DMS 273 (cell line): ENCODE results near the gene SEMA4G.
A peak's percentile ranks its signal among the peaks of the same experiment; 100 is the strongest.
"Not testable (repeated sequence)": the region's sequence is repeated elsewhere in the genome, so short reads cannot be mapped to it uniquely, and the experiment has no call there.

Experiments used
- DNase-seq: peaks from one replicate; lab custom pipeline; 2025; ENCODE audit not compliant: unreplicated experiment; lab: John Stamatoyannopoulos, UW

The SEMA4G gene

DNA sequence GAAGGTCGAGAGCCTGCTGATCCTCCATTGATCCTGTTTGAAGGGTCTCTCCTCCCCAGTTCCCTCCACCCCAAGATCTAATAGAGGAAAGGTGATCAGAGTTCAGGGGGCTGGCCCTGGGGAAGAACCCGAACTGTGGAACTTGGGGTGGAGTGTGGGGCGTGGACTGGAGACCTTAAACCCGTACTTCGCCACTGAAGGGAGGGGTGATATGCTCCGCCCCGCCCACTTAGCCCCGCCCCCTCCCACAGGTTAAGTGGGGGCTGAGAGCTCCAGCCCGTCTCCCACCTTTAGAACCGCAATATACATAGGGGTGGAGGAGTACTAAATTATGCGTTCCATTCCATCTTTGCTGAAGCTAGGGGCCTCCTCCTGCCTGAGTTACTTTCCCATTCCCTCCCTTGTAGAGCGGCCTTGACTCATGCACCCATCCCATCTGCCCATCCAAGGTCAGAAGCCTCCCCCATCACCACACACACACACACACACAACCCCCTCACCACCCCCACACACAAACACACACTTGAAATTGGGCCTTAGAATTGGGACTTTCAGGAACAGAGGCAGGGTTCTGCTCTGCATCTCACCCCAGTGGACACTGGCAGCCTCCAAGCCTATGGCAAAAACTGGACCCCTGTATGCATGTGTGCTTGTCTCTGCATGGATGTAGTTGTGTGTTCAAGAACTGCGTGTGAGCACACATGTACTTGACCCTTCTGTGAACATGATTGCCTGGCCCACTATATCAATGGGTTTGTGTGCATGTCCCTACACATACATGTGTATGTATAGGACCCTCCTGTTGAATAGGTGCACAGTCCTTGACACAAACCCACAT lies 991 bp downstream of the SEMA4G start:
- no peak for DNase-seq

DNA sequence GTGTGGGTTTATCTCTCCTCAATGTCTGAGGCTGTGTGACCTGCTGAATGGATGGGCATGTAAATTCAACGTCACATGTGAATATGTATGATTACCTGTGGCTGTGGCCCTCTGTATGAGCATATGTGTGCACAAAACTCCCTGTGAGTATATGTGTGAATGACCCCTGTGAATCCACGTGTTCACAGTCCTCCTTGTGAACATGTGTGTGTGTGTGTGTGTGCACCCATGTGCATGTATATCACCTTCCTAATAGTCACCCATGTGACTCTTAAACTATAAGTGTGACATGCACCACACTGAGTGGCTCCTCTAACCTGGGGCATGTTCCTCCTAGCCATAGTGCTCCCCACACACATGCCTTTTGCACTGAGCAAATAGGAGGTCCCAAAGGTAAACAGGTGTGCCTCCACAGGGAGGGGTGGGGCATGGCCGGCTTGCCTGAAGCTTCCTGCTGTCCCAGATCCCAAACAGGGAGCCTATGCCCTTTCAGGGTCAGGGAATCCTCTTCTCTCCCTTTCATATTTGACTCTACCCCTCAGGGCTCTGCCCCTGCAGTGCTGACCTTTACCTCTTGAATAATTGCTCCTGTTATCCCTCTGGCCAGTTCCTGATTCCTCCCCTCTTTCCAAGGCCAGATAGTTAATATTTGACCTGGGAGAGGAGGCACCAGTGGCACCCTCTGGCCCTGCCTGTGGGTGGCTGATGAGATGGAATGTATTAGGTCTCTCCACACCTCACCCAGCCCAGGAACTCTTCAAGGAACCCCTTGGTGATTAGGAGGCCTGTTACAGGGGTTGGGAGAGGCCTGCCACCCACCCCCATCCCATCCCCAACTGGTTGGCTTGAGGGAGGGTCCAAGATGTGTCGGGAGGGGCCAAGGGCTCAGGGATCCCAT lies 1.9 kb downstream of the SEMA4G start:
- no peak for DNase-seq

DNA sequence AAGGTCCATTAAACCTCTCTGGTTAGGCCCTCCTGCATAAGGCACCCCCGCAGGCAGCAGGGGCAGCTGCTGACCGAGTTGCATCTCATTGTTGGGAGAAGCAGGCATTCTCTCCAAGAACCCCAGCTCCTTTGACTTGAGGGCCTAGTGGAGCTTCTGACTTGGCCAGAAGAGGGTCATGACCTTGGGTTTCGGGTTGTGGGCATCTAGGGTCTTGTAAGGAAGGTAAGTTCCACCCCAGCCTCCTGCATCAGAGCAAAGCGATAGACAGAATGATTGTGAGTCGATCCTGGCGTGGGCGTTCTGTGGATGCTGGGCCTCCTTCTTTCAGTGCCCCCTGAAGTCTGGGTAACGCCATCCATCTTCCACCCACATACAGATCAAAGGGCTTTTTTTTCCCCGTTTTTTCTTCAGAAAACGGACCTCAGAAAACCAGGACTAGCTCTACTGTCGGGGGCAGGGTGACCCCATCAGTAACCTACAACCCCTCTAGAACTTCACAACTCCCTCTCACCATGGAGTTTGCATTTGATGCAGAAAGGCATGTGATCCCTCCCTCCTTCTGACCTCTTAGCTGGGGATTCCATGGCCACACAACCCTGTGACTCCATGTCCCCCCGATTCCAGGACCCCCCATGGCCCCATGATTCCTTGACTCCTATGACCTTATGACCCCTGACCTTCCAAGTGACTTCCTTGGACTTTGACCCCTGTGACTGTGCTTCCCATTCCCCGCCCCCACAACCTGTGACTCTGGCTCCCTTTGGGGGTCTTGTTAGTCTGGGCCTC lies 3.0 kb downstream of the SEMA4G start:
- DNase-seq: no peak

DNA sequence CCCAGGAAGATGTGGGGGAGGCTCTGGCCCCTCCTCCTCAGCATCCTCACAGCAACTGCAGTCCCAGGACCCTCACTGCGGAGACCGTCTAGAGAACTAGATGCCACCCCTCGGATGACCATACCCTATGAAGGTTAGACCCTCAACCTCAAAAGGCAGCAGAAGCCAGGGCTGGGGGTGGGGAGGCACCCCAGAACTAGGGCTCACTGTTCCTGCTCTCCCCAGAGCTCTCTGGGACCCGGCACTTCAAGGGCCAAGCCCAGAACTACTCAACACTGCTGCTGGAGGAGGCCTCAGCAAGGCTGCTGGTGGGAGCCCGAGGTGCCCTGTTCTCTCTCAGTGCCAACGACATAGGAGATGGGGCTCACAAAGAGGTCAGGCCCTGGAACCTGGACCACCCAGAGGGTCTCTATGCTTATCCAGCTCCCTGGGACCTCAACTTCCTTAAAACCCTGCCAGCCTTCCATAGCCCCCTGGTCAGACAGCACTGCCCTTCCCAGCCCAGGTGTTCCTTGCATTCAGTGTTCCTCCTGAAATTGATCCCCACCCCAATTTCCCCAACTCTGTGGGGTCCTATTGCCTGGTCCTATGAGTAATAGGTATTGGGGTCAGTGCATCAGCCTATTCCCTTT lies 3.7 kb downstream of the SEMA4G start:
- no peak for DNase-seq

DNA sequence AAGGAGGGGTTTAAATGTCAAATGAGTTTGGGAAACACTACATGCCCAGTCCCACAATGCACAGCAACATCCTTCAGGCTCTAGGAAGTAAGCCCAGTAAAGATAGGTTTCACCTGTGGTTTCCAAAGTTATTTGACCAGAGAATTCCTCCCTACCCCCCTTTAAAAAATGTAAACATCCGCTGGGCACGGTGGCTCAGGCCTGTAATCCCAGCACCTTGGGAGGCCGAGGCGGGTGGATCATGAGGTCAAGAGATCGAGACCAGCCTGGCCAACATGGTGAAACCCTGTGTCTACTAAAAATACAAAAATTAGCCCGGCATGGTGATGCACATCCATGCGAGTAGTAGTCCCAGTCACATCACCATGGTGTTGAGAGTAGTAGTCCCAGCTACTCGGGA lies 6.1 kb downstream of the SEMA4G start:
- not testable (repeated sequence) for DNase-seq

DNA sequence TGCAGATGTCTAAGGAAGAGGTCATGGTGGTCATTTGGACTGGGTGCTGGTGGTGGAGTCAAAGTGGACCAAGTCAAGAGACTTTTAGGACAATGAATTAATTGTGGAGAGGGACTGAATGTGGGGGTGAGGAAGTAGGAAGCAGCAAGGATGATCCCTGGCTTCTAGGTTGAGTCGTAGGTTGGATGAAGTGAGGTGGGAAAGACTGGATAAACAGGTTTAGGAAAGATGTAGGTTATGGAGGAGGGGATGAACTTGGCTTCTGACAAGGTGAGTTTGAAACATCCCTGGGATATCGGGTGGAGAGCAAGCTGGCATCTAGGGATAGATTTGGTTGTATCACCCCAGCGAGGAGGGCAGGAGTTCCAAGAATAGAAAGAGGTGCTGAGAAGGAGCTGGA lies 7.6 kb downstream of the SEMA4G start:
- no peak for DNase-seq

DNA sequence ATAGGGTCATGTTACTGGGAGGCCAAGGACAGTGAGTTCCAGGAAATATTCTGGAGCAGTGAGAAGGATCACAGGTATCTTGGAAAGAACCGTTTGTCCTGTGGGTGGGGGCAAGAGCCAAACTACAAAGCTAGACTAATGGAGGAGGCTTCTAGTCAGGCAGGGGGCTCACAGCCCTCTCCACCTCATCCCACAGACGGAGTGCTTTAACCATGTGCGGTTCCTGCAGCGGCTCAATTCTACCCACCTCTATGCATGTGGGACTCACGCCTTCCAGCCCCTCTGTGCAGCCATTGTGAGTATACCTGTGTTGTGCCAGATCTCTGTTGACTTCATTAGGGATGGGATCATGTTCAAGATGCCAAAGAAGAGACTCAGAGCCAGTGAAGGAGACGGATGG lies 8.1 kb downstream of the SEMA4G start:
- DNase-seq: no peak

DNA sequence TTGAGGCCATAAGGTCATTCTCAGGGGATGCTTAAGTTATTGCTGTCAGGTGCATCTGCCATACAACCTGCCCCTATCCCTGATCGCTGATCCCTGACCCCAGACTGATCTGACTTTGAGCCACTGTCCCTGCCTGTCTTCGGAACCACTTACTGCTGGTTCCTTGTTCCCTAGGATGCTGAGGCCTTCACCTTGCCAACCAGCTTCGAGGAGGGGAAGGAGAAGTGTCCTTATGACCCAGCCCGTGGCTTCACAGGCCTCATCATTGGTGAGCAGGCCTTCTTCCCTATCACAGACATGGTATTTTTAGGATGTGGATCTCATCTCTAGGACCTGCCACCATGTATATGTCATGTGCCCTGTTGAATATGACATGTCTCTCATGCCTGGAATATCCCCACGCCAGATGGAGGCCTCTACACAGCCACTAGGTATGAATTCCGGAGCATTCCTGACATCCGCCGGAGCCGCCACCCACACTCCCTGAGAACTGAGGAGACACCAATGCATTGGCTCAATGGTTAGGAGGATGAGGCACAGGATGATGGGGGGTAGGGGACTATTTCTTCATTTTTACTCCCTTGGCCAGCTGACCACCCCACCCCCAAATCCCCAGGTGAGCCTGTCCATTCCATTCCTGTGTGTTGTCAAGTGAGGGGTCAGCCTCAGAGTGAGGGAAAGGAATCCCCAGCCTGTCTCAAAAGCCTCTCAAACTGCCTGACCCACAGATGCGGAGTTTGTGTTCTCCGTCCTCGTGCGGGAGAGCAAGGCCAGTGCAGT lies 9.0 kb downstream of the SEMA4G start:
- DNase-seq: no peak

DNA sequence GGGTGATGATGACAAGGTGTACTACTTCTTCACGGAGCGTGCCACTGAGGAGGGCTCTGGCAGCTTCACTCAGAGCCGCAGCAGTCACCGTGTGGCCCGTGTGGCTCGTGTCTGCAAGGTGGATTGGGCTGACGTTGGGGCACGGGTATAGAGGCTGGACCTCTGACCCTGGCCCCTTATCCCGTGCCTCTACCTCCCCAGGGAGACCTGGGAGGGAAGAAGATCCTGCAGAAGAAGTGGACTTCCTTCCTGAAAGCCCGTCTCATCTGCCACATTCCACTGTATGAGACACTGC lies 9.5 kb downstream of the SEMA4G start:
- DNase-seq: no peak

DNA sequence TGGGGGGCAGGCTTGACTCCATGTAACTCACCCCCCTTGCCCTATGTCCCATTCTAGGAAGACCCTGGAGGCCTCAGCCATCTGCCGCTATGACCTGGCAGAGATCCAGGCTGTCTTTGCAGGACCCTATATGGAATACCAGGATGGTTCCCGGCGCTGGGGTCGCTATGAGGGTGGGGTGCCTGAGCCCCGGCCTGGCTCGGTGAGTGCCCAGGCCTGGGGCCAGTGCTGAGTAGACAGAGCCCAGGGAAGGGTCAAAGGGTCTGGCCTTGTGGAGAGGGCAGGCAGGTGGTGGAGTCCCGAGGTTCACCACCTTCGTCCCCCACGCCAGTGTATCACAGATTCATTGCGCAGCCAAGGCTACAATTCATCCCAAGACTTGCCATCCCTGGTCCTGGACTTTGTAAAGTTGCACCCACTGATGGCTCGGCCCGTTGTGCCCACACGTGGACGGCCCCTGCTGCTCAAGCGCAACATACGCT lies 10.5 kb downstream of the SEMA4G start:
- DNase-seq: no peak

DNA sequence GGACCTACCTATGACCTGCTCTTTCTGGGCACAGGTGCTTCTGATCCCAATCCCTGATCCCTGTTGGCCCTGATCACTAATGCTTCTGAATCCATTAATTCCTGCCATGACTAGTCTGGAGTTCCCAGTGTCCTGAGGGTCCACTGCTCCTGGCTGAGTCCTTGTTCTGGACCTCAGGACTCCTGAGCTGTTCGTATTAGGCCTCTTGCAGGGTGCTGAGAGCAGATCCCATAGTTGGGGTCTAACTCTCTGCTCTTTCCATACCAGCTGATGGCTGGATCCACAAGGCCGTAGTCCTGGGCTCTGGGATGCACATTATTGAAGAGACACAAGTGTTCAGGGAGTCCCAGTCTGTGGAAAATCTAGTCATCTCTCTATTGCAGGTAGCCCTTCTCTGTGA lies 11.0 kb downstream of the SEMA4G start:
- DNase-seq: no peak

DNA sequence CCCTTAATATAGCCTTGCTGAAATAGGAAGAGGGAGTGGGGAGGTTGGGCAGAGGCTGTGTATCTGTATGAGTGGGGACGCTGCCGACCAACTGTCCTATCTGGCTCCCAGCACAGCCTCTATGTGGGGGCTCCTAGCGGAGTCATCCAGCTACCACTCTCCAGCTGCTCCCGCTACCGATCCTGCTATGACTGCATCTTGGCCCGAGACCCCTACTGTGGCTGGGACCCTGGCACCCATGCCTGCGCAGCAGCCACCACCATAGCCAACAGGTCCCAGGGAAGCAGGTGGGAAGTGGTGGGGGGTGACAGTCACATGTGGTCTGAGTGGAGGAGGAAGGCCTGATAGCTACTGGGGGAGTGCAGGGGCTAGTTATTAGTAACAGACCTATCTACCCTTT lies 11.4 kb downstream of the SEMA4G start:
- DNase-seq: no peak

DNA sequence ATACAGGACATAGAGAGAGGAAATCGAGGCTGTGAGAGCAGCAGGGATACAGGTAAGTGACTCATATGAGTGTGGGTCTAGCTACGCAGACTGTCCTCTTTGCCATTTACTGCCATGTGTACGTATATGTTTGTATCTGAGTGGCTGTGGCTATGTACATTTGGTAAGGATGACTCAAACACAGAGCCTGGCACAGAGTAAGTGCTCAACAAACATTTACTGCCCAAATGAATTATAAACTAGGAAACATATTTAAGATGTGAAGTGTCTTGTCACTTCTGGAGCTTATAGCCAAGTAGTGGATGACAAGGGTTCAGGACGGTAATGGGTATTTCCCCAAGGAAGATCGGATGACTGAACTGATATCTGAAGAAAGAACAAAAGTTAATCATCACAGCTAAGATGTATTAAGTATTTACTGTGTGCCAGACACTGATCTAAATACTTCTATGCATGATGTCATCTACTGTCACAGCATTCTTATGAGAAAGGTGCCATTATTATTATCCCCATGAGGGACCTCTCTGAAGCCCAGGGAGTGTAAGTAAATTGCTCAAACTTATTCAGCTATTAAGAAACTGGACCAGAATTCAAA lies 12.0 kb downstream of the SEMA4G start:
- no peak for DNase-seq

DNA sequence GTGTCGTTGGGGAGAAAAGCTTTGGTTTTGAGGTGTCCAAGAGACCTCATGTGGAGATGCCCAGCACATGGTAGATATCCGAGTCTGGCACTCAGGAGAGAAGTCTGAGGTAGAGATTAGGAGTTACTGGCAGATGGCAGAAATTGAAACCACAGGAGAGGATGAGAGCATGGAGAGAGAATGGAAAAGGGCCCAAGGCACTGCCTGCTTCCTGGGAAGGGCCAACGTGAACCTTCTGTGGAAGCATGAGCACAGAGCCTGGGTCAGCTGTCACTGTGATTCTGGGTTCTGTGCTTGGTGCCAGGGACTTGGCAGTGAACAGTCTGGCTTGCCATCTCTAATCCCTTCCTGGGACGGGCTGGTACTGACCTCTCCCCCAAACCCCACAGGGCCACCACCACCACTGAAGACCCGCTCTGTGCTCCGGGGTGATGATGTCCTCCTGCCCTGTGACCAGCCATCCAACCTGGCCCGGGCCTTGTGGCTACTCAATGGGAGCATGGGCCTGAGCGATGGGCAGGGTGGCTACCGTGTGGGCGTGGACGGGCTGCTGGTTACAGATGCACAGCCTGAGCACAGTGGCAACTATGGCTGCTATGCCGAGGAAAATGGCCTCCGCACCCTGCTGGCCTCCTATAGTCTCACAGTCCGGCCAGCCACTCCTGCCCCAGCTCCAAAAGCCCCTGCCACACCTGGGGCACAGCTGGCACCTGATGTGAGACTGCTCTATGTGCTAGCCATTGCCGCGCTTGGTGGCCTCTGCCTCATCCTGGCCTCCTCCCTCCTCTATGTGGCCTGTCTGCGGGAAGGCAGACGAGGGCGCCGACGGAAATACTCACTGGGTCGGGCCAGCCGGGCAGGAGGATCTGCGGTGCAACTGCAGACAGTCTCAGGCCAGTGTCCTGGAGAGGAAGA lies 13.9 kb downstream of the SEMA4G start:
- DNase-seq: peak; percentile 50

DNA sequence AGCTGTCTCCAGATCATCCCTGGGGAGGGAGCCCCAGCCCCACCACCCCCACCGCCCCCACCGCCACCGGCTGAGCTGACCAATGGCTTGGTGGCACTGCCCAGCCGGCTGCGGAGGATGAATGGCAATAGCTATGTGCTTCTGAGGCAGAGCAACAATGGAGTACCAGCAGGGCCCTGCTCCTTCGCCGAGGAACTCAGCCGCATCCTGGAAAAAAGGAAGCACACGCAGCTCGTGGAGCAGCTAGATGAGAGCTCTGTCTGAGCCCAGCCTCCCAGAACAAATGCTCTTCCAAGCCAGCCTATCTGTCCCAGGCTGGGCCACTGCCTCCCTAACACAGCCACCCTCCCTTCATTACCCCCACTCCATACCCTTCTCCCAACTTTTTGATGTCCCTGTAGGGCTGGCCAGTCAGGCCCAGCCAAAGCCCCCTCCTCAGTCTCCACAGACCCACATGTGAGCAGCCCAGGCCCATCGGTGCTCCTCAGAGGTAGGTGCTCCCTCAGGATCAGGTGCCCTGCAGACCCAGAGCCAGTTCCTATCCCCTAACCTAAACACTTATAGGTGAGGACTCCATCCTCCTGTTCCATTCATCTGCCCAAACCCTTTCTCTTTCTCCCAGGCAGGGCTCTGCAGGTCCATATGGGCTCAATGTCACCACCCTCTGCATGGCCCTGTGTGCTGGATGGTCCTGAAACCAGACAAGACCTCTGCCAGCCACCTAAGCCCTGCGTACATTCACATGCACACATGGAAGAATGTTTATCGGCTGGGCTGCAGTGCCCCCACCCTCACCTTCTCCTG lies 14.8 kb downstream of the SEMA4G start:
- no peak for DNase-seq

DNA sequence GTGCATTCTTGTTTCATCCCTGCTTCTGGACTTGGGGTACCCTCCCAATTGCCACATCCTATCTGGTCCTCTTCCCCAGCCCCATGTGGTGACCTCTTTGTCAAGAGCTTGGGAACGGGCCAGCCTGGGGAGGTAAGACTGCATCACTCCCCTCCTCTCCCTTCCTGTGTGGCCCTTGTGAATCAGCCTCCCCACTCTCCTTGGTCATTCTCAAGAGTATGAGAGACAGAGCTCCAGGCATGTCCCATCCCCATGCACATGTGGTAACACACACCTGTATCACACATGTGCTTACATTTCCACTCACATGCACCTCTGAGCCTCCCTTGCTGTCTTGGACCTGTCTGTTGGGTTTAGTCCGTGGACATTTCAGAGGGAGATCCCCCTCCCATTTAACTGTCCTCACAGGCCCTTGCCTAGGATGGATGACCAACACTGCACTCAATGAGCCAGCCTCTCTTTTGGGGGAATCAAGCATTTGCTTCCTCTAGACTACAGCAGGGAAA lies 15.4 kb downstream of the SEMA4G start:
- DNase-seq: no peak

DNA sequence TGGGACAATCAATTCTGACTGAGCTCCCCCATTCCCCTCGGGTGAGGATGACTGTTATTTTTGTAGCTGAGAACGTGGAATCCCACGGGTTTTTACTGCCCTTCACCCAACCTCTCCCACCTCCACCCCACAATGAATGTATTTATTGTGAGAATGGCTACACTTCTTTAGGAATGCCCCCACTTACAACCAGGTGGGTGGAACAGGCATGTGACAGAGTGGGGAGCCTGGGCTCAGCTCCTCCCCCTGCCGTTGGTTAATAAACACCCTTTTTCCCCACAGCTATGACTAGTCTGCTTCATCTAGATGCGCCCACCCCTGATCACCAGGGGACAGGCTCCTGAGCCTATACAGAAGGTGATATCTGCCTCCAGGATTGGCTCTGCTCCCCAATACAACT lies 16.0 kb downstream of the SEMA4G start:
- DNase-seq: no peak

DNA sequence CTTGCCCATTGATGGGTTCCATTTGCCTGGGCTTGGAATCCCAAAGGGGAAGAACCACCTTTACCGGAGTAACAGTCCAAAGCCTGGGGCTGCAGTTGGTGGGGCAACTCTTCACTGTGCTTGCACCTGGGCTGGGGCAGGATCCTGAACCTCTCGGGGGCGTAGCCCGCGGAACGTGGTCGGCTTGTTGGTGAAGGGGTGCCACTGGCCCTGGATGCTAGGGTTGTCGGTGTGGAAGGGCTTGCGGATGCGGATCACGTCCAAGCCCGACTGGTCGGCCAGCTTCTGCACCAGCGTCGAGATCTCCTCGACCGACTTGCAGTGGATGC lies 17.3 kb downstream of the SEMA4G start:
- no peak for DNase-seq
